A673 (cell line): ENCODE data around the gene UTP11. TPM values are rescaled to one million over a fixed set of nuclear protein-coding genes. Genes with fewer than 3 reads are reported as not detected.
A peak's percentile ranks its signal among the peaks of the same experiment; 100 is the strongest.

Source experiments
- BruUV-seq: library from RNA; stranded (reverse); fragments of 400-500 nt; replicated peaks from 2 replicates; lab custom pipeline; 2021; lab: Mats Ljungman, UMichigan
- CTCF ChIA-PET: fragments of 300-600 bp; sonication (Branson Sonifier 250); formaldehyde crosslinking; loops from one replicate; lab custom pipeline; 2022; ENCODE audit warnings: antibody characterized with exemption; lab: Charles Lee
- POLR2A ChIA-PET: fragments of 300-600 bp; sonication (Branson Sonifier 250); formaldehyde crosslinking; loops from one replicate; lab custom pipeline; 2022; ENCODE audit warnings: antibody characterized with exemption; ENCODE audit not compliant: low non-redundant PET; lab: Charles Lee
- DNase-seq: peaks from one replicate; pipeline ENCODE4 v3.0.0-alpha.2; 2015; ENCODE audit warnings: low spot score
- H3K27ac ChIP-seq: fragments of 200-600 bp; sonication (generic); 2 replicates; pipeline ENCODE4 v1.5.1; 2016; ENCODE audit warnings: mixed run types, low read depth, mild to moderate bottlenecking, mixed read lengths, antibody characterized with exemption, low read length; ENCODE audit not compliant: poor library complexity, severe bottlenecking
- H3K27me3 ChIP-seq: fragments of 200-600 bp; sonication (generic); replicated peaks from 2 replicates; pipeline ENCODE4 v1.6.1; 2017; ENCODE audit warnings: mixed run types, low read depth, mild to moderate bottlenecking, mixed read lengths, antibody characterized with exemption, low read length; ENCODE audit not compliant: insufficient read depth, poor library complexity
- H3K36me3 ChIP-seq: fragments of 200-600 bp; sonication (generic); 2 replicates; pipeline ENCODE4 v1.6.1; 2016; ENCODE audit warnings: mixed run types, mild to moderate bottlenecking, mixed read lengths, antibody characterized with exemption, low read length; ENCODE audit not compliant: insufficient read depth, poor library complexity, severe bottlenecking
- H3K4me1 ChIP-seq: fragments of 200-600 bp; sonication (generic); 2 replicates; pipeline ENCODE4 v1.6.1; 2017; ENCODE audit warnings: mixed run types, mild to moderate bottlenecking, mixed read lengths, antibody characterized with exemption, low read length; ENCODE audit not compliant: insufficient read depth, poor library complexity, severe bottlenecking
- H3K4me3 ChIP-seq: fragments of 200-600 bp; sonication (generic); 2 replicates; pipeline ENCODE4 v1.5.1; 2016; ENCODE audit warnings: low read depth, mixed run types, mild to moderate bottlenecking, mixed read lengths, low read length; ENCODE audit not compliant: poor library complexity, severe bottlenecking
- H3K9me3 ChIP-seq: fragments of 200-600 bp; sonication (generic); 2 replicates; pipeline ENCODE4 v1.6.1; 2016; ENCODE audit warnings: mixed run types, low read depth, mild to moderate bottlenecking, mixed read lengths, antibody characterized with exemption, low read length; ENCODE audit not compliant: poor library complexity, severe bottlenecking
- EZH2 ChIP-seq: fragments of 200-600 bp; sonication (generic); IDR thresholded peaks from 2 replicates; pipeline ENCODE4 v1.6.1; 2017; ENCODE audit warnings: borderline replicate concordance, low read depth, mild to moderate bottlenecking, mixed read lengths, antibody characterized with exemption, low read length; ENCODE audit not compliant: poor library complexity, severe bottlenecking
- intact Hi-C: fragments of 100-400 bp; cut with micrococcal nuclease; formaldehyde crosslinking; loops from one replicate; pipeline ENCODE4 v1.10.0; 2022; ENCODE audit not compliant: unreplicated experiment
- total RNA-seq: library from RNA; stranded (reverse); gene quantifications from 2 replicates; pipeline ENCODE4 v1.2.3, GENCODE V29; 2021
- TF ChIP-seq, protein P1 (sequence below): fragments of 300-800, 200-600 bp; sonication (generic); conservative IDR thresholded peaks from 2 replicates; pipeline ENCODE4 v1.5.1; 2017; ENCODE audit warnings: low read depth, mild to moderate bottlenecking, antibody characterized with exemption, low read length, moderate library complexity, mixed read lengths

Gene UTP11
- total RNA-seq, 1 experiment from 2014 or later: 113 TPM

DNA sequence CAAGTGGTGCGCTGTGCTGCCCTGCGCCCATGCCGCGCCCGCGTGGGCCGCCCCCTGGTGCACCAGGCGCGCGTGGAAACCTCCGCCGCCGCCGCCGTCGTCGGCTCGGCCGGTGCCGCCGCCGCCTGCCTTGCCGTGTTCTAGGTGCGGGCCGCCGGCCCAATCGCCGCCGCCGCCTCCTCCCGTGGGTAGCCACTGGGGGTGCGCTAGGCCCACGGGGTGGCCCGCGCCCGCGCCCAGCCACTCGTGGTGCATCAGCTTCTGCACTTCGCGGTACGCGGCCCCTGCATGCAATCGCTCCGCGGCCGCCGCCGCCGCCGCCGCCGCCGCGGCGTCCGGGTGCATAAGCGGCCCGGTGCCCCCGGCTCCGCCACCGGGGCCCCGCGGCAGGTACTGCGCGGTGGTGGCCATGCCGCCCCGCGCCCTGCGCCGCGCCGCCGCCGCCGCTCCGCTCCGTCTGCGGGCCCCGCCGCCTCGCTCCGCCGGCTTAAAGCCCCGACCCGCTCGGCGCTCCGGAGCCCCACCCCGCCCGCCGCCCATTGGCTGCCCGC lies 33.9 kb downstream of the UTP11 start, which contains the start of gene POU3F1:
Gene POU3F1 (minus strand): TSS at position 461 of the 551 bp plus-strand sequence. CDS start 50 bp downstream, at position 411.
- peak within 1 kb of the TSS; percentile 97 for H3K4me3 ChIP-seq
- H3K4me1 ChIP-seq: peaks cover 37% of the 10 kb centered on the region
- H3K36me3 ChIP-seq: peaks cover 42% of the 10 kb centered on the region
- intact Hi-C loops: loop anchor here (5.0 kb wide), 1 partner anchor 681 kb away; no protein-coding TSS in a partner anchor
- CTCF ChIA-PET: interaction anchor here (0.6 to 1.3 kb wide), 5 partner anchors 14 to 539 kb away, joined by 3 to 7 read pairs (median 4); no protein-coding TSS in a partner anchor
- no peak for DNase-seq
- H3K27me3 ChIP-seq: no peaks in the 10 kb centered on the region
- no peak for TF ChIP-seq EZH2
- TF ChIP-seq, protein P1, sequence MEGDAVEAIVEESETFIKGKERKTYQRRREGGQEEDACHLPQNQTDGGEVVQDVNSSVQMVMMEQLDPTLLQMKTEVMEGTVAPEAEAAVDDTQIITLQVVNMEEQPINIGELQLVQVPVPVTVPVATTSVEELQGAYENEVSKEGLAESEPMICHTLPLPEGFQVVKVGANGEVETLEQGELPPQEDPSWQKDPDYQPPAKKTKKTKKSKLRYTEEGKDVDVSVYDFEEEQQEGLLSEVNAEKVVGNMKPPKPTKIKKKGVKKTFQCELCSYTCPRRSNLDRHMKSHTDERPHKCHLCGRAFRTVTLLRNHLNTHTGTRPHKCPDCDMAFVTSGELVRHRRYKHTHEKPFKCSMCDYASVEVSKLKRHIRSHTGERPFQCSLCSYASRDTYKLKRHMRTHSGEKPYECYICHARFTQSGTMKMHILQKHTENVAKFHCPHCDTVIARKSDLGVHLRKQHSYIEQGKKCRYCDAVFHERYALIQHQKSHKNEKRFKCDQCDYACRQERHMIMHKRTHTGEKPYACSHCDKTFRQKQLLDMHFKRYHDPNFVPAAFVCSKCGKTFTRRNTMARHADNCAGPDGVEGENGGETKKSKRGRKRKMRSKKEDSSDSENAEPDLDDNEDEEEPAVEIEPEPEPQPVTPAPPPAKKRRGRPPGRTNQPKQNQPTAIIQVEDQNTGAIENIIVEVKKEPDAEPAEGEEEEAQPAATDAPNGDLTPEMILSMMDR: no peak
- POLR2A ChIA-PET: interaction anchor here (0.5 to 1.1 kb wide), 7 partner anchors 18 to 294 kb away, joined by 3 to 7 read pairs (median 4); no protein-coding TSS in a partner anchor
- BruUV-seq: no TSS peak
- peak within 1 kb of the TSS; percentile 93 for H3K27ac ChIP-seq
- H3K9me3 ChIP-seq: no peaks in the 10 kb centered on the region

DNA sequence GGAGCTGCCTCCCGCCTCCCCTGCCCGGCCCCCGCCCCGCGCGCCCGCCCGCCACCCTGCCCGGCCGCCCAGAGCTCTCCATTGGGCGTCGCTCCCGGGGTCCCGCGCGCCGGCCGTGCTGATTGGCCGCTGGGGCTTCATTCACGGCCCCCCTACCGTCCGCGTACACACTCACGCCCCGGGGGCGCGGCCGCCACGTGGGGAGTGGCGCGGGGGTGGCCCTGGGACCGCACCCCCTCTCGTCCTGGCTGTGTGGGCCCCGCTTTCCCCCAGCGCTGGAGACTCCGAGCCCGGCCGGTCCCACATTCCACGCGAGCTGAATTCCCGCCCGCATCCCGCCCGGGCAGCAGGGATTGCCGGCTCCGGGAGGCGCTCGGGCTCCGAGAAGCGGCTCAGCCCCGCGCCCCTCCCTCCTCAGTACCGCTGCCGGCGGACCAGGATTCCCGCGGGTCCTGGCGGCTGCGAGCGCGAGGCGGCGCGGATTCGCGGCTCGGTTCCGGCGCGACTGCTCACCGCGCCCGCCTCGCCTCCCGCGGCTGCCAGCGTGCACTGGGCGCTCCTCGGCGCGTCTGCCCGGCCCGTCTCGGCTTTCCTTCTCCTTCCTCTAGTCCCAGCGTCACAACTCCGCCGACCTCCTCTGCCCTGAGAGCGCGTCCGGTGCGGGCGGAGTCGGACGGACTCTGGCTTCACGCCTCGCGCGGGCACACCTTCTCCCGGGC lies 34.5 kb downstream of the UTP11 start:
- H3K27ac ChIP-seq: peak overlapping the region; percentile 88
- peaks cover 37% of the 10 kb centered on the region for H3K4me1 ChIP-seq
- no TSS peak for BruUV-seq
- TF ChIP-seq EZH2: no peak
- TF ChIP-seq, protein P1: 0 out of 2 replicates have a peak, but pooled peaks have one; percentile 20
- ChIA-PET POLR2A (interaction anchor here (0.5 to 0.9 kb wide), 6 partner anchors 17 to 294 kb away, joined by 3 to 7 read pairs (median 4); no protein-coding TSS in a partner anchor), CTCF (interaction anchor here (0.6 to 1.3 kb wide), 5 partner anchors 13 to 538 kb away, joined by 3 to 7 read pairs (median 4); no protein-coding TSS in a partner anchor)
- H3K27me3 ChIP-seq: no peaks in the 10 kb centered on the region
- no peaks in the 10 kb centered on the region for H3K9me3 ChIP-seq
- intact Hi-C loops: loop anchor here (5.0 kb wide), 1 partner anchor 680 kb away; no protein-coding TSS in a partner anchor
- H3K4me3 ChIP-seq: peak overlapping the region; percentile 97
- DNase-seq: peak; percentile 98
- peaks cover 35% of the 10 kb centered on the region for H3K36me3 ChIP-seq

DNA sequence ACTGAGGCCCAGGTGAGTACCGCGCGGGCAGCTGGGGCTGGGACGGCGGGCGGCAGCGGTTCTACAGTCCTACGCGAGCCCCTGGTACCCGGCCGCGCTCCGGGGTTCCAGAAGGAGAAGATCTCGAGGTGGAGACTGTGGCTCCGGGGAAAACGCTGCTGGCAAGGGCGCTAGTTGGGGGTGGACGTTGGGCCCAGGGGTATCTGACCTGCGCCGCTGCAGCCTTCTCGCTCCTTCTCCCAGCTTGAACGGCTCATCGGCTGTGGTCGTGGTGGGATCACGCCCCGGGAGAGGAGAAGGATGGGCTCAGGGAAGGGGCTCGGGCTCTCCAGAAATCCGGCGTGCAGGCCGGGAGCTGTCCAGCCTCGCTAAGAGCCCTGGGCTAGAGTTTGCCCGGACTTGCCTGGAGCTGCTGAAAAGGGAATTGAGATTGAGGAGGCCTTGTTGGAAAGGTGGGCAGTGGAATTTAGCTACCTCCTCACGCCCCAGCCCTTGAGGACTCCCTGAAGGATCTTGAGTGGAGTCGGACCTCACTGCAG lies 35.1 kb downstream of the UTP11 start:
- BruUV-seq: no TSS peak
- TF ChIP-seq, protein P1: no peak
- no peak for TF ChIP-seq EZH2
- POLR2A ChIA-PET: interaction anchor here (0.6 kb wide), 1 partner anchor 52 kb away, joined by 4 read pairs; no protein-coding TSS in a partner anchor
- no peak for DNase-seq
- intact Hi-C loops: loop anchor here (5.0 kb wide), 1 partner anchor 680 kb away; no protein-coding TSS in a partner anchor
- Histone ChIP-seq H3K4me3 (peak overlapping the region; percentile 97), H3K36me3 (peaks cover 29% of the 10 kb centered on the region), H3K9me3 (no peaks in the 10 kb centered on the region), H3K27me3 (no peaks in the 10 kb centered on the region), H3K27ac (peak overlapping the region; percentile 88), H3K4me1 (peaks cover 41% of the 10 kb centered on the region)
- CTCF ChIA-PET: interaction anchor here (0.6 to 1.5 kb wide), 3 partner anchors 24 to 716 kb away, joined by 7 to 8 read pairs (median 7); no protein-coding TSS in a partner anchor
